SK-N-SH (cell line): ENCODE results near the gene SYTL5.

Experiments used
- CTCF ChIP-seq: fragments of 200-600 bp; sonication (generic); IDR thresholded peaks from 2 replicates; pipeline ENCODE4 v1.6.1; 2017; ENCODE audit warnings: antibody characterized with exemption, mild to moderate bottlenecking, moderate library complexity
- EP300 ChIP-seq, 2 experiments: IDR thresholded peaks; 2 replicates each; pipeline versions ENCODE4 v1.4.0 to v1.6.1; 2012; ENCODE audit warnings: borderline replicate concordance in 1 of 2, low read depth in 1 of 2, low read length in 1 of 2
- EZH2phosphoT487 ChIP-seq: fragments of 200-600 bp; sonication (generic); IDR thresholded peaks from 2 replicates; pipeline ENCODE4 v1.6.1; 2017; ENCODE audit warnings: low read depth, mixed run types, mild to moderate bottlenecking, antibody characterized with exemption, moderate library complexity, borderline replicate concordance
- GABPA ChIP-seq: IDR thresholded peaks from 2 replicates; pipeline ENCODE4 v1.4.0; 2012; ENCODE audit warnings: low read depth, mild to moderate bottlenecking
- IRF3 ChIP-seq: fragments of 150-350 bp; IDR thresholded peaks from 2 replicates; pipeline ENCODE4 v1.6.1; 2016; ENCODE audit warnings: mild to moderate bottlenecking, low read depth, low read length
- JUND ChIP-seq: IDR thresholded peaks from 2 replicates; pipeline ENCODE4 v1.4.0; 2012
- MEF2A ChIP-seq: IDR thresholded peaks from 2 replicates; pipeline ENCODE4 v1.4.0; 2012; ENCODE audit warnings: low read depth, borderline replicate concordance
- NFIC ChIP-seq: IDR thresholded peaks from 2 replicates; pipeline ENCODE4 v1.4.0; 2012; ENCODE audit warnings: borderline replicate concordance
- NRF1 ChIP-seq: IDR thresholded peaks from 2 replicates; pipeline ENCODE4 v1.6.1; 2012; ENCODE audit warnings: low read depth, mild to moderate bottlenecking, low read length
- POLR2AphosphoS5 ChIP-seq: IDR thresholded peaks from 2 replicates; pipeline ENCODE4 v1.6.1; 2012; ENCODE audit warnings: low read depth, low read length
- REST ChIP-seq: IDR thresholded peaks from 2 replicates; pipeline ENCODE4 v1.6.1; 2012; ENCODE audit warnings: mild to moderate bottlenecking, low read depth, low read length, moderate library complexity
- RFX5 ChIP-seq: IDR thresholded peaks from 2 replicates; pipeline ENCODE4 v1.6.1; 2012; ENCODE audit warnings: mild to moderate bottlenecking, improper control_type of control experiment, low read length
- USF2 ChIP-seq: fragments of 150-350 bp; IDR thresholded peaks from 2 replicates; pipeline ENCODE4 v1.6.1; 2017; ENCODE audit warnings: antibody characterized with exemption, low read length, low read depth, borderline replicate concordance

- TF ChIP-seq CTCF: no peak
- no peak for TF ChIP-seq RFX5
- TF ChIP-seq GABPA: no peak
- no peak for TF ChIP-seq IRF3
- no peak for TF ChIP-seq POLR2AphosphoS5
- TF ChIP-seq JUND: no peak
- no peak for TF ChIP-seq REST
- TF ChIP-seq EZH2phosphoT487: no peak
- TF ChIP-seq NRF1: no peak
- no peak for TF ChIP-seq EP300 (IDR thresholded peaks at IDR 0.05; ENCODE audit: borderline replicate concordance in 1 of 2, low read depth in 1 of 2, low read length in 1 of 2)
- no peak for TF ChIP-seq MEF2A
- no peak for TF ChIP-seq NFIC
- no peak for TF ChIP-seq USF2
Measured at GRCh38 chrX:38165023-38165422, 158.7 kb downstream of the SYTL5 start.
